GM19452 (cell line): Measurements from ENCODE around the gene CELA2A.
"Not testable (repeated sequence)": the region's sequence is repeated elsewhere in the genome, so short reads cannot be mapped to it uniquely, and the experiment has no call there.

Source experiments
- ATAC-seq: cut with Tn5 transposase; IDR thresholded peaks from one replicate; pipeline ENCODE4 v1.9.1; 2021; ENCODE audit not compliant: unreplicated experiment

Gene CELA2A

DNA sequence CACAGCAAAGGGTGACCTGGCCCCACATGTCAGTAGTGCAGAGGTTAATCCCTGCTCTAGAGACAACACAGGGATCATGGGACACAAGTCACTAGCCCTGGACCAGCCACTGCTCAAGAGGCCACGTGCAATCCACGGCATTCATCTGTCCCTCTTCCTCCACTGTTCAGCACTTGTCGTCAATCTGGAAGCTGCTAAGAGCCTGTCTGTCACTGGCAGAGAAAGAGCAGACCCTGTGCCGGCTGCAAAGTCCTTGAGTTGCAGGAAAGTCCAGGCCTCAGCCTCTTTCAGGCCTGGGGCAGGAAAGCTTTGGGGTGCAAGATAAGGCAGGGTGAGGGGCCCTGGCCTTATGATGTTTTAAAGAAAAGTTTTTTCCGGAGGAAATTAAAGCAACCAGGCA lies 36.1 kb downstream of the CELA2A start:
- no peak for ATAC-seq

DNA sequence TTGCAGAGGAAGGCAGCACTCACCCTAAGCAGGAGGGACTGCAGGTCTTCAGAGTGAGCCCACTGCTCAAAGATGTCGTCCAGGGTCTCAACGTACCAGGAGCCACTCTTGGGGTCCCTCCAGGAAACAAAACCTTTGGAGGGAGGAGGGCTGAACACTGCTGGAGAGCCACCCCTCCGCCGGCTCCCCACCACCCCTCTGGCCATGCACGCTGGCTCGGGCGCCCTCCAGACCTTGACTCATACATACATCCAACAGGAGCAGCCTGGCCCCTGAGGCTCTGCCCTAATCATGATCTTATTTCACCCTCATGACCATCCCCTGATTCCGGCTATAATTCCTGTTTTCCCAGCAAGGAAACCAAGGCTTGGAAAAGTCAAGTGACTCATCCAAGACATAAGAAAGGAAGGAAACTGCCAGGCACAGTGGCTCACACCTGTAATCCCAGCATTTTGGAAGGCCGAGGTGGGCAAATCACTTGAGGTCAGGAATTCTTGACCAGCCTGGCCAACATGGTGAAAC lies 37.4 kb downstream of the CELA2A start:
- ATAC-seq: no peak

DNA sequence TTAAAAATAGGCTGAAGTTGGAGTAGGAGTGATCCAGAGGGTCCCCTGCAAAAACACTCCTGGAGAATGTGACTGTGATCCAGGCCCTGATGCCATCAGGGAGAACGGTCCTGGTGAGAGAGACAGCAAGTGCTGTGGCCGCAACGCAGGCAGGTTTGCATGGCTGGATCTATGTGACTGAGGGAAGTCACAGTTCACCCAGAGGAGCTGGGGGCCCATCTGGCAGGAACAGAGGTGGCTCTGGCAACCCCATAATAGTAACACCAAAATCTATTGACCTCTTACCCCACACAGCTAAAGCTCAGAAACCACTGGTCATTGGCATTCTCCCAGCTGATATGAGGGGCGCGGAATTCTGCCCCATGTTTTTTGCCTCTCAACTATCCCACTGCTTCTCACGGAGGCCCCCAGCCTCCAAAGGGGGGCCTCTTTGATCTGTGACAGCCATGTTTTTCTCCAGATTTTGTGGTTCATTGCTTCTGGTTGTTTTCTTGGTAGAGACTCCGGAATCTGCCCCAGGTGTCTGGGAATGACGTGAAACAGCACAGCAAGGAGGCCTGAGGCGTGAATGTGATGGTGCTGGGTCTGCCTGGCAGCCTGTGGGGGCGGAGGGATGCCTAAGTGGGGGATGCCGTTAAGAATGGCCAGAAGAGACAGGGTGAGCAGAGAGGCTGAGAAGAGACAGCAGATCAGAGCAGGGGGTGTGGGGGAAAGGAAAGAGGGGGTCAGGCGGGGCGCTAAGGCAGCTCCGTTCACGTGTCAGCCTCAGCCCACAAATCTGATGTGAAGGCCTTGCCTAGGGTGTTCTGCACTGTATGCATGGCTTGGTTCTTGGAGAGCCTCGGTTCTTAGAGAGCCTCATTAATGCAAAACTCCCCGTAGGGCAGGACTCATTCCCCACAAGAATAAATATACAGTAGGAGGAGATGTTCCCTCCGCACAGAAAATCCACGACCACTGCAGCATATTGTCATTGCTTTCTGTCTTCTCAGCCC lies 43.9 kb downstream of the CELA2A start:
- ATAC-seq: no peak

DNA sequence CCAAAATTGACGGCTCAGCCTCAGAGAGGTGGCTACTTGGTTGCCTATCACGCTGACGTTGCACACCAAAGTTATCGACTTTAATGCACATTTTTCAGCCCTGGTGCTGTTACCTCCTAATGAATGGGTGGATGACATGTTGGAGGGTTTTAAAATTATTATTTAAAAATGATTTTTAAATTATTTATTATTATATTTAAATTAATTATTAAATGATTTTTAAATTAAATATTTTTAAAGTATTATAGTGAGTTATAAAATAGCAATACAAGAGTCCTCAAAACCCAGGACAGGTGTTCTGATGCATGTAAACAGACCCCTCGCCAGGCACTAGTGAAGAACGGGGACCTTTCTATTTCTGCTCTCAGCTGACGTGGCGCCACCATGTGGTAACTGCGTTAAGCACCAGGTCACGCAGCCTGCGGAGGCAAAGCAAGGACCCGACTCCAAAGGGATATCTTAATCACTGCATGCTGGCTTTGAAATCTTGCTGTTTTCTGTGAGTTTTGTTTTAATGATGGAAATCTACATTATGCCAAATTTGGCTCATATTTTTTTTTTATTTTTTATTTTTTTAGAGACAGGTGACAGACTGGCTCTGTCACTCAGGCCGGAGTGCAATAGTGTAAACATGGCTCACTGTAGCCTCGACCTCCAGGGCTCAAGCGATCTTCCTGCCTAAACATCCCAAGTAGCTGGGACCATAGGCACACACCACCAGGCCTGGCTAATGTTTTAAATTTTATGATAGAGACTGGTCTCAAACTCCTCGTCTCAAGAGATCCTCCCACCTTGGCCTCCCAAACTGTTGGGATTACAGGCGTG lies 44.9 kb downstream of the CELA2A start:
- ATAC-seq: no peak

DNA sequence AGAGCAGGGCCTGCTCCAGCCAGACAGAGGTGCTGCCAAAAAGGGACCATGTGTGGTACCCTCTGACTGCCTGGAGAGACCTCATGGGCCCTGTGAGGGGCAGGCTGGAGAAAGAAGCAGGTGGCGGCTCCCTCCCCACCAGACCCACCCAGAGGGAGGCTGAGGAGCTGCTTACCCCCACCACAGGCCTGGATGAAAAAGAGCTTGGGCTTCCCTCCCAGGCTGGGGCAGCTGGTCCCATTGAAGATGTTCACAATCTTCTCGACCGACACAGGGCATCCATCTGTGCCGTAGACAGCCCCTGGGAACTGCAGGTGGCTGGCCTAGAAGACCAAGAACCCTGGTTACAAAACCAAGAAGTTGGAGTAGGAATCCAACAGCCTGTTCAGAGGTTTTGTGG lies 47.9 kb downstream of the CELA2A start:
- ATAC-seq: no peak

DNA sequence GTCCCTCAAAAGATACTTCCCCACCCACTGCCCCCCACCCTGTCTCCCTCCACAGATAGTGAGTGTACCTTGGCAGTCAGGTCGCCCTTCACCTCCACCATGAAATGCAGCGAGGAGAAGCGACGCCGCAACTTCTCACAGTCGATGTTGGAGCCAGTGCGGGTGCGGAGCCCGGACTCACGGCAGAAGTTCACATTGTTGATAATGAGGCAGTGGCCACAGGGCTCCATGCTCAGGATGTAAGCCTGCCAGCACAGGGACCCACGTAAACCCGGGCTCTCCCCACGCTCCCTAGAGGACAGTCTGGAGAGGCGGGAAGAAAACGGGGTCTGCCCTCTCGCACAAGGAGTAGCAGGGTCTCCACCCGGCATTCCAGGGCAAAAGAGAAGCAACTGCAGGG lies 50.3 kb downstream of the CELA2A start:
- ATAC-seq: no peak

DNA sequence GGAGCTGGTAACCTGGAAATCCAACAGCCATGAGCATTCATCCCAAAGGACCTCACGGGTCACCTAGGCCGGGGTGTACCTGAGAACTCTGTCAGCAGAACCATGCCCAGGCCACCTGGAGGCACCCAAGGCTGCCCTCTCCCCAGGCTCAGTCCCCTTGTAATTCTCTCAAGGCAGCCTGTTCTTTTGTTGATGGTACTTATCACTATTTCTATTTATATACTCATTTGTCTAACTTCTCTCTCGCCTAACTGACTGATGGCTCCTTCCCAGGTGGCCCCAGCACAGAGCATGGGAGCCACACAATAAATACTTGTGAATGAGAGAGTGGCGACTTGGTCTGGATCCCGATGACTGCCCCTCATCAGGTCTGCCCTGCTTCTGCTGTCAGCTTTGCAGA lies 50.7 kb downstream of the CELA2A start:
- ATAC-seq: no peak

DNA sequence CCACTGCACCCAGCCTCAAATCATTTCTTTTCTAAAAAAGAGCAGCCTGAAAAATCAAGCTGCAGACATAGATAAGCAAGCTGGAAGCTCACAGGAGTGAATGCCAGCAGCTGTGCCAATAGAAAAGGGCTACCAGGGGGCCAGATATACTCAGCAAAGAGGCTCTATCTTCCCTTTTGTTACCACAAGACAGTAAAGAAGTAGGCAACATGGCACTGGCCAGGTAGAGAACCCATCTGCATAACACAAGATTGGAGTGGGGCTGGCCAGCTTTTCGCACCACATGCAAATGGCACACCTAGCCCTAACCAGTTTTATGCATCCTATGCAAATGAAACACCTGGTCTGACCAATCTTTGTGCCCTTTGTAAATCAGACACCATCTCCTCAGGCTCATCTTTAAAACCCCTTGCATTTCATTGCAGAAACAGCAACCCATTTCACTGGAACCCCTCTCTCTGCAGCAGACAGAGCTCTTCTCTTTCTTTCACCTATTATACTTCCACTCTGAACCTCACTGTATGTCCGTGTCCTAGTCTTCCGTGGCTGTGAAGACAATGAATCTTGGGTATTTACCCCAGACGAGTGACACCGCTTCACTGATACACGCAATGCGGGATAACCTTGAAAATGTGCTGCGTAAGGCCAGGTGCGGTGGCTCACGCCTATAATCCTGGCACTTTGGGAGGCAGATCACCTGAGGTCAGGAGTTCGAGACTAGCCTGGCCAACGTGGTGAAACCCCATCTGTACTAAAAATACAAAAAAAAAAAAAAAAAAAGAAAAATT lies 52.4 kb downstream of the CELA2A start:
- no peak for ATAC-seq

DNA sequence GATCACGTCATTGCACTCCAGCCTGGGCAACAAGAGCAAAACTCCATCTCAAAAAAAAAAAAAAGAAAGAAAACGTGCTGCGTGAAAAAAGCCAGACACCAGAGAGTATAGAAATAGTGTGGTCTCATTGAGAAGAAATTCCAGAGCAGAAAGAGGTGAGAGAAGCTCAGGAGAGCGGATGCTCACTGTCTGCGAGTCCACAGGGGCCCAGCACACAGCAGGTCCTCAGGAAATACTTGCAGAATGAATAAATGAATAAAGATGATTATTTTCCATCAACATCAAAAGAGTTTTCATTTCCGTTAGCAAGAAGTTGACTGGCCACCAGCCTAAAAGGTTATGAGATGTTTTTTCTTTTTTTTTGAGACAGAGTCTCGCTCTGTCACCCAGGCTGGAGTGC lies 53.1 kb downstream of the CELA2A start:
- ATAC-seq: no peak

DNA sequence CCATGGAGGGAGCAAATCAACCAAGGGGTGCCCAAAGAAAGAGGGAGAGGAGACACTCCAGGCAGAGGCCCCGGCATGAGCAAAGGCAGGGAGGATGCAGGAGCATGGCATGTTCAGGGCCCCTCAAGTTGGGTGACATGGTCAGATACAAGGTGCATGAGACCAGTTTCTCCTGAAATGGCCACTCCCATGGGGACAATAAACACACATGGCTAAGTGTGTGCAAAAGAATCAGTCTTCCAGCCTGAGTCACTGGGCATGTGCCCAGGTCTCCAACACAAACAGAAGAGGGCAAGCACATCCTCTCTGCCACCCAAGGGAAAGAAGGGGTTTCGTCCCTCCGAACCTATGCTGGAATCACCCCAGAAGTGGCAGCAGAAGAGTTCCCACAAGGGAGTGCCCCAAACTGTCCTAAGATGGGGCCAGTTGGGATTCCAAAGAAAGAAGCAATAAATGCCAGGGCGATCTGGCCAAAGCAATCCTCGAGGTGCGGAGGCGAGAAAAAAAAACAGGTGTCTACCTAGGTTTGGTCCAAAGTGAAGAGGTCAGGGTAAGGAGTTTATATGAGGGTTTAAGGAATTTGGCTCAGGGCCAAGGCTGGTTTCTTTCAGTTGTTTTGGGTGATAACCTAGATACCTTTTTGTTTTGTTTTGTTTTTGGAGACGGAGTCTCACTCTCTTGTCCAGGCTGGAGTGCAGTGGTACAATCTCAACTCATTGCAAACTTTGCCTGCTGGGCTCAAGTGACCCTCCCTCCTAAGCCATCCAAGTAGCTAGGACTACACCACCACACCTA lies 54.3 kb downstream of the CELA2A start:
- no peak for ATAC-seq

DNA sequence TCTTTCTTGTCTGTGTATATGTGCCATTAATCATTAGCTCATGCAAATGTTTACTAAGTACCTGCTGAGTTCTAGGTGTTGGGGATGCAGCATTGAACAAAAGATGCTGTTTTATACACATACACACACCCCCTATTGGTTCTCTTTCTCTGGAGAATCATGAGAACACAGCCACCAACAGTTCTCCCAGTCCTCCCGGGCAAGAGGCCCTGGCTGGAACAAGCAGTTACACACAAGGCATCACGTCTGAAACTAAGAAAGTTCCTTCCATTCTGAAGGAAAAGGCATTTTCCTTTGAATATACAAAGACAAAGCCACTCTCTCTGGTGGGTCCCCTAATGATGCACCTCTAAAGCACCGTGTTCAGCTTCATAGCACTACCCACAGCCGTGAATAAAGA lies 56.7 kb downstream of the CELA2A start:
- ATAC-seq: no peak

DNA sequence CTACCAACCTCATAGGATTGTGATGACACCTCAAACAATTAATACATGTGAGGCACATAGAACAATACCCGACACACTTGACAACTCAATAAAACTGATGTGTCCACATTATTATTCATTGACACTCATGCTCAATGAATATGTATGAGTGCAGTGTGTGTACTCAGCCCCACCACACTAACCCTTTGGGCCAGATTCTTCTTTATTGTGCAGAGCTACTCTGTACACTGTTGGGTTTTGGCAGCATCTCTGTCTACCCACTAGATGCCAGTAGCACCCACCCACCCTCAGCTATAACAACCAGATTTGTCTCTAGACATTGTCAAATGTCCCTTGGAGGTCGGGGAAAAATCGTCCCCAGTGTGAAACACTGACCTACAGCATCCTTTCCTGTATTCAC lies 57.4 kb downstream of the CELA2A start:
- no peak for ATAC-seq

DNA sequence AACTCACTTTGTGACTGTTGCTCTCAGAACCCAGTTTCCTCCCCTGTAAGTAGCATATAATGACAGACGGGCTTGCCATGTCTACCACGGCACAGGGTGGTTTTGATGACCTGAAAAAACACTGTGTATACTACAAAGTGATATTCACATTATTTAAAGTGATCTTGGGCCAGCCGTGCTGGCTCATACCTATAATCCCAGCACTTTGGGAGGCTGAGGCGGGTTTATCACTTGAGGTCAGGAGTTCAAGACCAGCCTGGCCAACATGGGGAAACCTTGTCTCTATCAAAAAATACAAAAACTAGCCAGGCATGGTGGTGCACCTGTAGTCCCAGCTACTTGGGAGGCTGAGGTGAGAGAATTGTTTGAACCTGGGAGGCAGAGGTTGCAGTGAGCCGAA lies 58.0 kb downstream of the CELA2A start:
- ATAC-seq: not testable (repeated sequence)

DNA sequence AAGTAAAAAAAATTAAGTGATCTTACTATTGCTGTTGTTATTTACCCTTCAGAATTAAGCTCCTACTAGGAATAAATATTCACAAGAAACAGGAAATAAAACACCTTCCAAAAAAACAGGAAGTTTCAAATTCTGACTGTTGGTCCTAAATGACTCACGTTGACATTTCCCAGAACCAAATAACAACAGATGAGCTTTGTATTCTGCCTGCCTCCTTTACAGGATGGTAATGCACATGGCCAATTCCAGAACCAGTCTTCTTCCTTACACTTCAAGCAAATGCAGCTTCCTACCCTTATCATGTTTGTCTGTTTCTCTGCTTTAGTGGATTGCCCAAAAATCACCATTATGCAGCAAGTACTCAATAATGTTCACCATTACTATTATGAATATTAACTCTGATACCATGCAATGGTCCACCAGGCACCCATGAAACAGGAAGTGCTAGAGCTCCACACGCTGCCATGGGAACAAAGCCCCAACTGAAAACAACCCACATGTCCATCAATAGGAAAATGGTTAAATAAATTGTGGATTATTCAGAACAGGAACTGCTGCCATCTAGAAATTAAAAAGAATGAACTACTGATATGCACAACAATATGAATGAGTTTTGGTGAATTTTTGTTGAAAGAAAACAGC lies 58.6 kb downstream of the CELA2A start:
- ATAC-seq: no peak

DNA sequence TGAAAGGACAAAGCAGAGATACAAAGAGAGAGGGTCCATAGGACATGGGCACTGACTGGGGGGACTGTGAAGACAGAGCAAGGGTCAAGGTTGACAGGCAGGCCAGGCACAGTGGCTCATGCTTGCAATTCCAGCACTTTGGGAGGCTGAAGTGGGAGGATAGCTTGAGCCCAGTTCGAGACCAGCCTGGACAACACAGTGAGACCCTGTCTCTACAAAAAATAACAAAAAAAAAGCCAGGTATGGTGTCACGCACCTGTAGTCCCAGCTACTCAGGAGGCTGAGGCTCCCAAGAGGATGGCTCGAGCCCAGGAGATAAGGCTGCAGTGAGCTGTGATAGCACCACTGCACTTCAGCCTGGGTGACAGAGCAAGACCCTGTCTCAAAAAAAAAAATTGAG lies 63.1 kb downstream of the CELA2A start:
- no peak for ATAC-seq

DNA sequence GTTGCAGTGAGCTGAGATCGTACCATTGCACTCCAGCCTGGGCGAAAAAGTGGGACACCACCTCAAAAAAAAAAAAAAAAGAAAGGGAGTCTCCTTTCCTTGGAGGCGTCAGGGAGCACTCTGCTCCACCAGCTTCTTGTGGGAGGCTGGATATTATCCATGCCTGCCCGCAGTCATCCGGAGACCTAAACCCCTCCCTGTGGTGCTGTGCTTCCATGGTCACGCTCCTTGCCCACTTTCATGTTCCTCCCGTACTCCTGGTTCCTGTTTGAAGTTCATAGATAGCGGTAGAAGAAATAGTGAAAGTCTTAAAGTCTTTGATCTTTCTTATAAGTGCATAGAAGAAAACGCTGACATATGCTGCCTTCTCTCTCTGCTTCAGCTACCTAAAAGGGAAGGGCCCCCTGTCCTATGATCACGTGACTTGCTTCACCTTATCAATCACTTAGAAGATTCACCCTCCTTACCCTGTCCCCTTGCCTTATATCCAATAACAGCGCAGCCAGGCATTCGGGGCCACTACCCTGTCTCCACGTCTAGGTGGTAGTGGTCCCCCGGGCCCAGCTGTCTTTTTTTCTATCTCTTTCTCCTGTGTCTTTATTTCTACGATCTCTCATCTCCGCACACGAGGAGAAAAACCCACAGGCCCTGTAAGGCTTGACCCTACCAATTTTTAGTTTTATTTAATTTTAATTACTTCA lies 64.8 kb downstream of the CELA2A start:
- not testable (repeated sequence) for ATAC-seq
